HTR-8/SVneo (cell line): ENCODE measurements around the gene SPECC1.
"Not testable (repeated sequence)": the region's sequence is repeated elsewhere in the genome, so short reads cannot be mapped to it uniquely, and the experiment has no call there.

ENCODE experiments used
- DNase-seq: peaks from one replicate; pipeline ENCODE4 v3.0.0; 2011; ENCODE audit warnings: low spot score, mixed read lengths; ENCODE audit not compliant: insufficient read length
- FAIRE-seq: peaks from 2 replicates; lab custom pipeline; 2011; peaks lifted over from hg19 to GRCh38; lab: Jason Lieb, UNC

The SPECC1 gene

DNA sequence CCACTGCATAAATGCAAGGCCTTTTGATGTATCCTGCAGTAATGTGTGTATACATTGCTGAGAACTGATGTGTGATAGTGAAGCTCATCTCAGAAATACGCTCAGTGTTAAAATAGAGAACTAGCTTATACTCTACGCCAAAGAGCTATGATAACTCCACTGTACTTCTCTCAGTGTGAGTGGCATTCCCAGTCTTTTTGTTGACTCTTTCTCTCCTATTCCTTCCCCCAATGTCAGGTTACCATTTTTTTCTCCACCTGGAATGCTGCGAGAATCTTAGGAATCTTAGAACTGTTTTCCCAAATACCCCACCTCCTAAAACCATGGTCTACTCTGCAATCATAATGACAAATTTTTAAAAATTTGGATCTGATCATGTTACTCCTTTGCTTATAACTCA lies 342.2 kb downstream of the SPECC1 start:
- not testable (repeated sequence) for FAIRE-seq, DNase-seq

DNA sequence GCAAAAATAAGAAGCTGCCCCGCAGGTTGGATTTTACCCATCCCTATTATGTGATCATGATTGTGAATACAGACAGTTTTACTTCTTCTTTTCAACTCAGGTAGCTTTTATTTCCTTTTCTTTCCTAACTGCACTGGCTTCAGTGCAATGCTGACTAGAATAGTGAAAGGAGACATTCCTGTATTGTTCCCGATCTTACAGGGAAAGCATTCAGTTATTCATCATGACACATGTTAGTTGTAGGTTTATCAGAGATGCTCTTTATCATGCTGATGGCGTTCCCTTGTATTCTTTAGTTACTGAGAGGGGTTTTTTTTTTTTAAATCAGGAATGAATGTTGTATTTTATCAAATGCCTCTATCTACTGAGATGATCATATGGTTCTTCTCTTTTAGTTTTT lies 343.4 kb downstream of the SPECC1 start:
- not testable (repeated sequence) for FAIRE-seq, DNase-seq

DNA sequence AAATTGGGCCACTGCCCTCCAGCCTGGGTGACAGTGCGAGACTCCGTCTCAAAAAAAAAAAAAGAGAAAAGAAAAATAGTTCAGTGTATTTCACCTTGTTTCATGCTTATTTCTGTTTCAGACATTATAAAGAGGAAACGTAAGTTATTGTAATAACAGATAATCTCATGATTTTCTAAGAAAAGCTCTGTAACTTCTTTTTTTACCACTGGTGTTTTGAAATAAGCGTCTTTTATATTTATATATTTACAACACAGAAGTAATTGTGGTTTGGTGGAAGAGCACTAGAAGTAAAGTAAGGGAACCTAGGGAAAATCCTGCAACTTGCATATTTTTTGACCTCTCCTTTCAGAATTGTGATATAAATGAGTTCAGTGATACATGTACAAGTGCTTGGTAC lies 354.7 kb downstream of the SPECC1 start:
- DNase-seq, FAIRE-seq: not testable (repeated sequence)
